Activated B cell treated with CpG ODN at 0.5 μM for 24 hours (primary cell): ENCODE measurements around the gene SLC2A11. TPM values are rescaled to one million over a fixed set of nuclear protein-coding genes. Genes with fewer than 3 reads are reported as not detected.

Experiments used
- ATAC-seq: fragments of 200-7000 bp; cut with Tn5 transposase; one replicate; pipeline ENCODE4 v1.10.0; 2021; ENCODE audit warnings: low read depth, mild to moderate bottlenecking, moderate library complexity
- CTCF ChIA-PET: fragments of 350-600 bp; sonication (Branson Sonifier 250); formaldehyde crosslinking; loops from one replicate; lab custom pipeline; 2021; ENCODE audit warnings: antibody characterized with exemption; lab: Charles Lee
- POLR2A ChIA-PET: fragments of 350-600 bp; sonication (Branson Sonifier 250); formaldehyde crosslinking; loops from one replicate; lab custom pipeline; 2021; ENCODE audit warnings: antibody characterized with exemption; lab: Charles Lee
- DNase-seq: peaks from one replicate; pipeline ENCODE4 v3.0.0; 2022
- H3K27ac Mint-ChIP-seq: one replicate; pipeline ENCODE4 v1.8.0; 2020; ENCODE audit warnings: mixed read lengths
- H3K27me3 Mint-ChIP-seq: one replicate; pipeline ENCODE4 v1.8.0; 2021; ENCODE audit warnings: mixed read lengths
- H3K36me3 Mint-ChIP-seq: one replicate; pipeline ENCODE4 v1.8.0; 2021; ENCODE audit warnings: low read depth, mixed read lengths
- H3K4me1 Mint-ChIP-seq: one replicate; pipeline ENCODE4 v1.8.0; 2021; ENCODE audit warnings: mixed read lengths
- H3K4me3 Mint-ChIP-seq: one replicate; pipeline ENCODE4 v1.8.0; 2020; ENCODE audit warnings: mild to moderate bottlenecking, mixed read lengths
- H3K9me3 Mint-ChIP-seq: one replicate; pipeline ENCODE4 v1.8.0; 2020; ENCODE audit warnings: mixed read lengths
- CTCF ChIP-seq: fragments of 200-600 bp; IDR thresholded peaks from one replicate; pipeline ENCODE4 v1.8.0; 2022; ENCODE audit warnings: antibody characterized with exemption, mild to moderate bottlenecking
- intact Hi-C: fragments of 100-400 bp; cut with micrococcal nuclease; formaldehyde crosslinking; loops from one replicate; pipeline ENCODE4 v1.15.1; 2024
- total RNA-seq: library from RNA; stranded (reverse); gene quantifications from 2 replicates; pipeline ENCODE4 v1.2.3, GENCODE V29; 2022

The SLC2A11 gene
- total RNA-seq, 1 donor from 2014 or later = 30.2 TPM

- no peaks in the 10 kb centered on the region for H3K27me3 Mint-ChIP-seq
- H3K9me3 Mint-ChIP-seq = no peaks in the 10 kb centered on the region
- ATAC-seq = no peak
- DNase-seq = no peak
- no peak overlapping the region for H3K27ac Mint-ChIP-seq
- no peak for TF ChIP-seq CTCF
- CTCF ChIA-PET = no interaction called here
- H3K4me3 Mint-ChIP-seq = no peak overlapping the region
- intact Hi-C loops = no loop called here
- H3K4me1 Mint-ChIP-seq = no peaks in the 10 kb centered on the region
- H3K36me3 Mint-ChIP-seq = peaks cover 37% of the 10 kb centered on the region
- POLR2A ChIA-PET = interaction anchor here (0.7 kb wide), 1 partner anchor 9 kb away, joined by 3 read pairs; no protein-coding TSS in a partner anchor
Measured at GRCh38 chr22:23884140-23884539, 26.5 kb downstream of the SLC2A11 start.

- H3K4me3 Mint-ChIP-seq = no peak overlapping the region
- ATAC-seq = no peak
- no peaks in the 10 kb centered on the region for H3K9me3 Mint-ChIP-seq
- TF ChIP-seq CTCF = no peak
- POLR2A ChIA-PET = interaction anchor here (0.7 to 1.3 kb wide), 2 partner anchors 25 to 31 kb away, joined by 6 read pairs; partner anchors contain the start of gene SLC2A11
- no peak overlapping the region for H3K27ac Mint-ChIP-seq
- H3K36me3 Mint-ChIP-seq = peaks cover 12% of the 10 kb centered on the region
- intact Hi-C loops = no loop called here
- DNase-seq = no peak
- H3K27me3 Mint-ChIP-seq = no peaks in the 10 kb centered on the region
- CTCF ChIA-PET = no interaction called here
- peaks cover 11% of the 10 kb centered on the region for H3K4me1 Mint-ChIP-seq
Measured at GRCh38 chr22:23888615-23889401, 31.1 kb downstream of the SLC2A11 start.

GRCh38 chr22:23889620-23890019, 31.9 kb downstream of the SLC2A11 start:
- intact Hi-C loops = loop anchor here (5.0 kb wide), 2 partner anchors 32 to 123 kb away; partner anchors contain the start of genes CABIN1 and SLC2A11
- TF ChIP-seq CTCF = no peak
- no peaks in the 10 kb centered on the region for H3K9me3 Mint-ChIP-seq
- no peaks in the 10 kb centered on the region for H3K27me3 Mint-ChIP-seq
- peaks cover 15% of the 10 kb centered on the region for H3K4me1 Mint-ChIP-seq
- H3K4me3 Mint-ChIP-seq = no peak overlapping the region
- ChIA-PET POLR2A (interaction anchor here (0.7 to 1.1 kb wide), 2 partner anchors 9 to 195 kb away, joined by 3 read pairs; no protein-coding TSS in a partner anchor), CTCF (interaction anchor here (1.5 kb wide), 1 partner anchor 31 kb away, joined by 3 read pairs; no protein-coding TSS in a partner anchor)
- no peak for ATAC-seq
- peaks cover 16% of the 10 kb centered on the region for H3K36me3 Mint-ChIP-seq
- no peak overlapping the region for H3K27ac Mint-ChIP-seq
- DNase-seq = no peak

GRCh38 chr22:23891726-23892125, 34.1 kb downstream of the SLC2A11 start:
- H3K27me3 Mint-ChIP-seq = no peaks in the 10 kb centered on the region
- ATAC-seq (no peak), DNase-seq (no peak)
- ChIA-PET CTCF (no interaction called here), POLR2A (no interaction called here)
- no peaks in the 10 kb centered on the region for H3K9me3 Mint-ChIP-seq
- H3K4me1 Mint-ChIP-seq = peaks cover 25% of the 10 kb centered on the region
- intact Hi-C loops = loop anchor here (5.0 kb wide), 2 partner anchors 34 to 121 kb away; partner anchors contain the start of genes CABIN1 and SLC2A11
- H3K4me3 Mint-ChIP-seq = peak overlapping the region; percentile 16
- no peak overlapping the region for H3K27ac Mint-ChIP-seq
- peaks cover 26% of the 10 kb centered on the region for H3K36me3 Mint-ChIP-seq
- no peak for TF ChIP-seq CTCF

- no peaks in the 10 kb centered on the region for H3K9me3 Mint-ChIP-seq
- no peaks in the 10 kb centered on the region for H3K27me3 Mint-ChIP-seq
- H3K4me1 Mint-ChIP-seq = peaks cover 25% of the 10 kb centered on the region
- ATAC-seq (no peak), DNase-seq (no peak)
- CTCF ChIA-PET = no interaction called here
- POLR2A ChIA-PET = interaction anchor here (1.3 kb wide), 1 partner anchor 8 kb away, joined by 3 read pairs; no protein-coding TSS in a partner anchor
- H3K4me3 Mint-ChIP-seq = peak overlapping the region; percentile 16
- H3K27ac Mint-ChIP-seq = peak overlapping the region; percentile 76
- intact Hi-C loops = loop anchor here (5.0 kb wide), 2 partner anchors 35 to 120 kb away; partner anchors contain the start of genes CABIN1 and SLC2A11
- H3K36me3 Mint-ChIP-seq = peaks cover 27% of the 10 kb centered on the region
- TF ChIP-seq CTCF = no peak
Measured at GRCh38 chr22:23892130-23892529, 34.5 kb downstream of the SLC2A11 start.
